Activated CD4-positive, alpha-beta T cell treated with anti-CD3 and anti-CD28 coated beads for 36 hours (primary cell): ENCODE results near the gene FAM161A. TPM values are rescaled to one million over a fixed set of nuclear protein-coding genes. Genes with fewer than 3 reads are reported as not detected.
"Not testable (repeated sequence)": the region's sequence is repeated elsewhere in the genome, so short reads cannot be mapped to it uniquely, and the experiment has no call there.

Source experiments
- ATAC-seq: fragments of 200-7000 bp; cut with Tn5 transposase; one replicate; pipeline ENCODE4 v1.10.0; 2021; ENCODE audit warnings: mild to moderate bottlenecking, moderate library complexity
- CTCF ChIA-PET: fragments of 350-600 bp; sonication (Branson Sonifier 250); formaldehyde crosslinking; loops from one replicate; lab custom pipeline; 2021; ENCODE audit warnings: antibody characterized with exemption; lab: Charles Lee
- POLR2A ChIA-PET: fragments of 350-600 bp; sonication (Branson Sonifier 250); formaldehyde crosslinking; loops from one replicate; lab custom pipeline; 2021; ENCODE audit warnings: antibody characterized with exemption, inconsistent platforms; lab: Charles Lee
- DNase-seq: peaks from one replicate; pipeline ENCODE4 v3.0.0-alpha.2; 2020
- H3K27ac Mint-ChIP-seq: one replicate; pipeline ENCODE4 v1.8.0; 2021; ENCODE audit warnings: mixed read lengths
- H3K27me3 Mint-ChIP-seq: one replicate; pipeline ENCODE4 v1.8.0; 2021; ENCODE audit warnings: mixed read lengths
- H3K36me3 Mint-ChIP-seq: one replicate; pipeline ENCODE4 v1.8.0; 2021; ENCODE audit warnings: low read depth, mixed read lengths
- H3K4me1 Mint-ChIP-seq: one replicate; pipeline ENCODE4 v1.8.0; 2021; ENCODE audit warnings: mixed read lengths
- H3K4me3 Mint-ChIP-seq: one replicate; pipeline ENCODE4 v1.8.0; 2021; ENCODE audit warnings: mild to moderate bottlenecking, moderate library complexity, mixed read lengths
- H3K9me3 Mint-ChIP-seq: one replicate; pipeline ENCODE4 v1.8.0; 2021; ENCODE audit warnings: low read depth, mixed read lengths
- intact Hi-C, 2 experiments: fragments of 100-400 bp; cut with DNase I in 1 of 2; cut with micrococcal nuclease in 1 of 2; formaldehyde crosslinking; loops; one replicate each; pipeline versions ENCODE4 v1.14.2 to v1.15.1; 2022 to 2024; cut with DNase I, micrococcal nuclease
- total RNA-seq, 2 experiments: library from RNA; stranded (reverse); gene quantifications; one replicate each; pipeline ENCODE4 v1.2.3, GENCODE V29; 2021

FAM161A gene
- total RNA-seq, 2 experiments from 2014 or later: 6.2 to 7.3 TPM

DNA sequence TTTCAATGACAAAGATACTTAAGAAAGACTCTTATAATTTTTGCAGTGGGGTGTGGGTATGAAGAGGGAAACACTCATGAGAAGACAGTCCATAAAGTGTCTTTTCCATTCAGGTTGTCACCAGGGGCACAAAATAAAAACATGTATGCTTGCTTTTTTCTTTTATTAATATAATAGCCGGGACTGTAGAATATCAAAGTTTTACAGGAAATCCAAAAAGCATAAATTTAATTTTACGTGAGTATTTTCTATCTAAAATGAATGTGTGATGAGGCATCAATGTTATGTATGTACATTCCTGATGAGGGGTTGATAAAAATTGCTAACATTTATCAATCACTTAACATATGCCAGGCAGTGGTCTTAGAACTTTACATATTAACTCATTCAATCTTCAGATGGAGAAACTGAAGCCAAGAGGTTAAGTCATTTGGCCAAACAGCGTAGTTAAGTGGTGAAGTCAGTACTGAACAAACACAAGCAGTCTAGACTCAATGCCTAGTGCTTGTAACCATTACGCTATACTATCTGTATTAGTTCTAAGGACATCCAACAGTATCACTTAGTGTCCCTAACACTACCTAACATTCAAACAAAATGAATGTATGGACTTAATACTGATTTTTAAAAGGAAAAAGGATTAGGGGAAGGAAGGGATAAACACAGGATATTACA lies 23.8 kb upstream of the FAM161A start:
- H3K4me1 Mint-ChIP-seq: peaks cover 2% of the 10 kb centered on the region
- H3K27me3 Mint-ChIP-seq: no peaks in the 10 kb centered on the region
- H3K9me3 Mint-ChIP-seq: no peaks in the 10 kb centered on the region
- peaks cover 60% of the 10 kb centered on the region for H3K36me3 Mint-ChIP-seq
- H3K4me3 Mint-ChIP-seq: no peak overlapping the region
- ATAC-seq (no peak), DNase-seq (no peak)
- CTCF ChIA-PET: interaction anchor here (0.6 kb wide), 2 partner anchors 9 to 18 kb away, joined by 3 to 4 read pairs; no protein-coding TSS in a partner anchor
- POLR2A ChIA-PET: no interaction called here
- intact Hi-C loops: loop anchor here in 1 of 2 experiments (5.0 kb wide), 1 partner anchor 385 kb away; no protein-coding TSS in a partner anchor
- no peak overlapping the region for H3K27ac Mint-ChIP-seq

DNA sequence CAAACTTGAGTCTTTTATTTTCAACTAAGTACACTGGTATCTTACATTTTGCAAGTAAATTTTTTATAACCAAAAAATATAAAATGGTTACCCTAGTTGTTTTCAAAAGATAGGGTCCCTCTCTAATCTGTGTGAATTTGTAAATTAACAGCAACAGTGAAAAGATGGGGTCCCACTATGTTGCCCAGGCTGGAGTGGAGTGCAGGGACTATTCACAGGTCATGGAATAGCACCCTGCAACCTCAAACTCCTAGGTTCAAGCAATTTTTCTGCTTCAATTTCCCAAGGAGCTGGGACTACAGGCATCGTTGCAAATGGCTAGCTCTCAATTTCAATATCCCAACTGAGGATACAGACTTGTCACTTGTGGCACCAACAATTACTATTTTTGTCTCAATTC lies 22.5 kb upstream of the FAM161A start:
- intact Hi-C loops: loop anchor here in 1 of 2 experiments (5.0 kb wide), 1 partner anchor 384 kb away; no protein-coding TSS in a partner anchor
- Mint-ChIP-seq H3K36me3 (peaks cover 59% of the 10 kb centered on the region), H3K4me1 (peaks cover 2% of the 10 kb centered on the region), H3K27me3 (no peaks in the 10 kb centered on the region), H3K4me3 (no peak overlapping the region), H3K27ac (no peak overlapping the region), H3K9me3 (no peaks in the 10 kb centered on the region)
- ChIA-PET CTCF (no interaction called here), POLR2A (no interaction called here)
- ATAC-seq: no peak
- no peak for DNase-seq

DNA sequence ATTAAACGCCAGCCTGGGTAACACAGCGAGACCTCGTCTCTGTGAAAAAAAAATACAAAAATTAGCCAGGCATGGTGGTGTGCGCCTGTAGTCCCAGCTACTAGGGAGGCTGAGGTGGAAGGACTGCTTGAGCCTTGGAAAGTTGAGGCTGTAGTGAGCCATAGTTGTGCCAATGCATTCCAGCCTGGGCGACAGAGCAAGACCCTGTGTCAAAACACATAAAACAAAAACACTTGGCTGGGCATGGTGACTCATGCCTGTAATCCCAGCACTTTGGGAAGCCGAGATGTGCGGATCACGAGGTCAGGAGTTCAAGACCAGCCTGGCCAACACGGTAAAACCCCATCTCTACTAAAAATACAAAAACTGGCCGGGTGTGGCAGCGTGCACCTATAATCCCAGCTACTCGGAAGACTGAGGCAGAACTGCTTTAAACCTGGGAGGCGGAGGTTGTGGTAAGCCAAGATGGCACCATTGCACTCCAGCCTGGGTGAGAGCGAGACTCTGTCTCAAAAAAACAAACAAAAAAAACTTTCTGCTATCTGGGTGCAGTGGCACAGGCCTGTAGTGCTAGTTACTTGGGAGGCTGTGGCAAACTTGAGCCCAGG lies 12.7 kb upstream of the FAM161A start:
- intact Hi-C loops, ATAC-seq, H3K27ac Mint-ChIP-seq, H3K27me3 Mint-ChIP-seq, DNase-seq, H3K4me3 Mint-ChIP-seq, H3K9me3 Mint-ChIP-seq, CTCF ChIA-PET, H3K4me1 Mint-ChIP-seq: not testable (repeated sequence)
- peaks cover 70% of the 10 kb centered on the region for H3K36me3 Mint-ChIP-seq
- POLR2A ChIA-PET: interaction anchor here (0.6 kb wide), 2 partner anchors 332 to 1334 kb away, joined by 3 to 4 read pairs; no protein-coding TSS in a partner anchor

DNA sequence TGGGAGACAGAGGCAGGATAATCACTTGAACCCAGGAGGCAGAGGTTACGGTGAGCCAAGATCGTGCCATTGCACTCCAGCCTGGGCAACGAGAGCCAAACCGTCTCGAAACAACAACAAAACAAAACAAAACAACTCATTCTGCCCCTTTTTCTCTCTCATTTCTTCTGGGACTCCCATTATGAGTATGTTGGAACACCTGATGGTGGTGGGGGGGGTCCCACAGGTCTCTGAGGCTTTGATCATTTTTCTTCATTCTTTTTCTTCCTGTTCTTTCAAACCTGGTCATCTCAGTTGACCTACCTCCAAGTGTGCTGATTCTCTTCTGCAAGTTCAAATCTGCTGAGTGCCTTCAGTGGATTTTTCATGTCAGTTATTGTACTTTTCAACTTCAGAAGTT lies 8.2 kb upstream of the FAM161A start:
- Mint-ChIP-seq H3K27ac (no peak overlapping the region), H3K9me3 (peaks cover 2% of the 10 kb centered on the region), H3K4me1 (peaks cover 2% of the 10 kb centered on the region), H3K36me3 (peaks cover 51% of the 10 kb centered on the region), H3K27me3 (no peaks in the 10 kb centered on the region), H3K4me3 (no peak overlapping the region)
- ATAC-seq (no peak), DNase-seq (no peak)
- ChIA-PET POLR2A (interaction anchor here (0.6 to 0.9 kb wide), 2 partner anchors 8 to 165 kb away, joined by 5 to 7 read pairs; partner anchors contain the start of gene FAM161A), CTCF (no interaction called here)
- intact Hi-C loops: no loop called here

DNA sequence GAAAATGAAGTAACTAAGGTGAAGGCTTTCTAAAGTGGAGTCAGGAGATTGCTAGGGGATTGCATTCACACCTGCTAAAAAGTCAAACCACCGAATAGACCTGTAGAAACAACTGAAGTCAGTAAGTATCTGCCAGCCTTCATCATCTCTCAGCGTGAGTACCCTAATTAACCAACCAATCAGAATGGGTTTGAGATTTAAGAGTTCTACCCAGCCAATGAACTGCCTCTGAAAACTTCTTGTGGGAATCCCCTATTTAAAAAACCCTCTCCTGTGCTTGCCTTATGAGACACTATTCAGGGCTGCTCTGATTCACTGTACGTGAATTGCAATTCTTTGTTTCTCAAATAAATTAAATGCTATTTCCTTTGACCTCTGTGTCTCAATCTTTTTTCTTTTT lies 3.4 kb upstream of the FAM161A start:
- intact Hi-C loops: no loop called here
- POLR2A ChIA-PET: no interaction called here

DNA sequence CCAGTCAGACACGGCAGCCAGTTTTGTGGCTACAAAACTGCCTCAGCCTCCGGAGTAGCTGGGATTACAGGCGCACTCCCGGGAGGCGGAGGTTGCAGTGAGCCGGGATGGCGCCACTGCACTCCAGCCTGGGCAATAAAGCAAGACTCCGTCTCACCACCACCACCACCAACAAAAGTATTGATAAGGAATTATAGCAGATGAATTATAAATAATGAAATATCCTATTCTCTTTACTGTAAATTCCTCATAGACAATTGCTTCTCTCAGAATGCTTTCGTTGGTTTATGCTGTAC lies 1.4 kb upstream of the FAM161A start:
- intact Hi-C loops: loop anchor here (2.0 kb wide), 2 partner anchors 90 to 850 kb away; partner anchors contain the start of gene EHBP1 (in 1 of the 2)

More for the DNA sequence above, 3.4 kb upstream of the FAM161A start:
- no peak for DNase-seq
- H3K36me3 Mint-ChIP-seq: peaks cover 19% of the 10 kb centered on the region
- CTCF ChIA-PET: no interaction called here
- H3K27ac Mint-ChIP-seq: no peak overlapping the region
- ATAC-seq: no peak
- H3K9me3 Mint-ChIP-seq: no peaks in the 10 kb centered on the region
- no peak overlapping the region for H3K4me3 Mint-ChIP-seq
- no peaks in the 10 kb centered on the region for H3K27me3 Mint-ChIP-seq
- peaks cover 20% of the 10 kb centered on the region for H3K4me1 Mint-ChIP-seq

DNA sequence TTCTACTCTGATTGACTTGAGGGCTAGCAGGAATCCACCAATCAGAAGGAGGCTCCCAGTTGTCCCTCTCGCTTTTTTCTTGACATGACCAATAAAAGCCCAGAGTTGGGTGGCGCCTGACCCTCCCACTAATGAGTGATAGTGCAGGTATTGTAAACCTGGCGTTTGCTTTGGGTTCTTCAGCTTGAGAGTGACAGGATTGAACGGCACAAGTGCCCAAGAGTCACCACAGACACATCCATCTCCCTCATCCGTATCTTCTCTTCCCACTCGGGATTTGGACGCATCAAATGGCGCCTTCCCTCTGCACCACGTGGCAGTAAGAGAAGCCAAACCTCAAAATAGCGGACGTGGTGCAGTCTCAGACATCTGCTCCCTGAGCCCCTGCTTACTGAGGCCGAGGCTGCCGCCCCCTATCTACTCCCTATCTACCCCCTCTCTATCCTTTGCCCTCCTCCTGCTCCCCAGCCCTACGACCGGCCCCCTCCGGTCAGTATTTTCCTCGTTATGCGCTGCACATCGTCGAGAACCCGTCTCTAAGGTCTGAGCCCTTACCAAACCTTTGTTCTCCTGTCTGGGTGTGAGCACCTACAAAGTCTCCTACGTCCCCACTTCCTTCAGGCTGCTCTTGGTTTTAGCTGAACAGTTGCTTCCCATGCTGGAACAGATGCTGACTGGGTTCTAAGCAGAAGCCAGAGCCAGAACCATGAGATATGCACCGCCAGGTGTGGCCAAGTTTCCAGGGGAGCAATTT lies 881 bp upstream of the FAM161A start:
- ATAC-seq (peak; percentile 94), DNase-seq (peak; percentile 93)
- Mint-ChIP-seq H3K27me3 (no peaks in the 10 kb centered on the region), H3K4me1 (peaks cover 20% of the 10 kb centered on the region), H3K4me3 (peak overlapping the region; percentile 99), H3K27ac (peak overlapping the region; percentile 94), H3K9me3 (no peaks in the 10 kb centered on the region), H3K36me3 (peaks cover 7% of the 10 kb centered on the region)
- ChIA-PET POLR2A (interaction anchor here (0.8 to 1.1 kb wide), 3 partner anchors 8 to 317 kb away, joined by 3 to 5 read pairs (median 3); partner anchors contain the start of gene XPO1), CTCF (interaction anchor here (0.6 to 1.3 kb wide), 2 partner anchors 316 to 407 kb away, joined by 4 read pairs; partner anchors contain the start of gene XPO1)
- intact Hi-C loops: loop anchor here (1.0 to 5.0 kb wide), 13 partner anchors 34 to 972 kb away; partner anchors contain the start of genes CCT4 (in 2 of the 2), PEX13 (in 2 of the 2), XPO1 (in 2 of the 2) and B3GNT2 (in 1 of the 2)

More for the DNA sequence above, 1.4 kb upstream of the FAM161A start:
- no peaks in the 10 kb centered on the region for H3K9me3 Mint-ChIP-seq
- no peaks in the 10 kb centered on the region for H3K27me3 Mint-ChIP-seq
- peaks cover 20% of the 10 kb centered on the region for H3K4me1 Mint-ChIP-seq
- H3K4me3 Mint-ChIP-seq: peak overlapping the region; percentile 99
- no peak for ATAC-seq
- no peak for DNase-seq
- H3K27ac Mint-ChIP-seq: peak overlapping the region; percentile 94
- H3K36me3 Mint-ChIP-seq: peaks cover 11% of the 10 kb centered on the region
- CTCF ChIA-PET: interaction anchor here (0.6 kb wide), 1 partner anchor 408 kb away, joined by 4 read pairs; no protein-coding TSS in a partner anchor
- POLR2A ChIA-PET: no interaction called here

DNA sequence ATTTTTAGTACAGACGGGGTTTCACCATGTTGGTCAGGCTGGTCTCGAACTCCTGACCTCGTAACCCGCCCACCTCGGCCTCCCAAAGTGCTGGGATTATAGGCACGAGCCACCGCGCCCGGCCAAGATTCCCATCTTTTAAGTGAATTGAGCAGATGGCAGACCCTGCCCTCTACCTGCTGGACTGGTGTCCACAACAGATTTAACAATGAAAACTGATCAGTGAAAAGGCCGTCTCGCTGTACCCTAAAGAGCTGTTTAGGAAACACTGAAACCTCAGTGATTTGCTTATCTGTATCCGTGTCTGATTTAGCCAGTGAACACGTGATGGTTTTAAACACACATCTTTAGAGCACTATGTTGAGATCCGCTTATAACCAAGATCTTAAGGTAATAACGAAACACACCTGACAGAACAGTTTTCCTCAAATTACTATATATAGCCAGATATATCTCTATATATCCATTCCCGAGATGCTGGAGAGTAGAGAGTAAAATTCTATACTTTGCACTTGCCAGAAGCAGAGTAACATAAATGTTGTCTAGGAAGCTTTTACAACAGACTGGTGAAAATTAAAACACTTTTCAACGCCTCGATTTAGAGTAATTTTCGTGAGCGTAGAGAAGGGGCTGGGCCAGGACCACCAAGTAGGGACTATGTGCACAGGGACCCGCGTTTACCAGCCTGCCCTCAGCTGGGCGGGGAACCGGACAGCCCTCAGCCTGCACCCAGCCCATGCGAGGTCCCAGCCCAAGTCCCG lies 594 bp downstream of the FAM161A start:
- H3K9me3 Mint-ChIP-seq: no peaks in the 10 kb centered on the region
- POLR2A ChIA-PET: interaction anchor here (0.8 kb wide), 1 partner anchor 9 kb away, joined by 5 read pairs; no protein-coding TSS in a partner anchor
- intact Hi-C loops: loop anchor here (5.0 kb wide), 2 partner anchors 836 to 971 kb away; partner anchors contain the start of genes PEX13 (in 1 of the 2), PUS10 (in 1 of the 2) and REL (in 1 of the 2)
- ATAC-seq (peak; percentile 40), DNase-seq (no peak)
- peaks cover 20% of the 10 kb centered on the region for H3K4me1 Mint-ChIP-seq
- peak overlapping the region; percentile 94 for H3K27ac Mint-ChIP-seq
- H3K27me3 Mint-ChIP-seq: no peaks in the 10 kb centered on the region
- H3K36me3 Mint-ChIP-seq: peaks cover 7% of the 10 kb centered on the region
- H3K4me3 Mint-ChIP-seq: peak overlapping the region; percentile 99
- CTCF ChIA-PET: interaction anchor here (1.3 kb wide), 1 partner anchor 315 kb away, joined by 4 read pairs; the partner anchor contains the start of gene XPO1

DNA sequence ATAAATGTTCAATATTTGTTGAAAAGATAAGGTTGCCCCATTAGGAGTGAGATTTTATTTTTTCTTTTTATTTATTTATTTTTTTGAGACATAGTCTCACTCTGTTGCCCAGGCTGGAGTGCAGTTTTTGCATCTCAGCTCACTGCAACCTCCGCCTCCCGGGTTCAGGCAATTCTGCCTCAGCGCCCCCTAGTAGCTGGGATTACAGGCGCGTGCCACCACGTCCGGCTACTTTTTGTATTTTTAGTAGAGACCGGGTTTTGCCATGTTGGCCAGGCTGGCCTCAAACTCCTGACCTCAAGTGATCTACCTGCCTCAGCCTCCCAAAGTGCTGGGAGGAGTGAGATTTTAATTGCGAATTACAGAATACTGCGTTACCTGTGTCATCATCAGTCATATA lies 2.6 kb downstream of the FAM161A start:
- ATAC-seq, H3K36me3 Mint-ChIP-seq, DNase-seq, H3K4me3 Mint-ChIP-seq, H3K27ac Mint-ChIP-seq, CTCF ChIA-PET, POLR2A ChIA-PET, H3K9me3 Mint-ChIP-seq, H3K27me3 Mint-ChIP-seq: not testable (repeated sequence)
- peaks cover 12% of the 10 kb centered on the region for H3K4me1 Mint-ChIP-seq
- intact Hi-C loops: loop anchor here (5.0 kb wide), 2 partner anchors 834 to 969 kb away; partner anchors contain the start of genes PEX13 (in 1 of the 2), PUS10 (in 1 of the 2) and REL (in 1 of the 2)

DNA sequence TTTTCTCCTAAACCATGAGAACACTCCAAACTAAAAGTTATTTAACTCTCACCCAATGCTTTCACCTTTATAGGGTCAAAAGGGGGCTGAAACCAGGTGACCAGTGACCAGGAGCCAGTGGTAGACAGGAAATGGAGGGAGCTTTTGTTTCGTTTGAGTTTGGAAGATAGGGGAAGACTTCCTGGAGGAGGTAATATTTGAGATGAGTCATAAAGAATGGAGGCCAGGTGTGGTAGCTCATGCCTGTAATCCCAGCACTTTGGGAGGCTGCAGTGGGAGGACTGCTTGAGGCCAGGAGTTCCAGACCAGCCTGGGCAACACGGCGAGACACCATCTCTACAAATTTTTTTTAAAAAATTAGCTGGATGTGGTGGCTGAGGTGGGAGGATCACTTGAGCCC lies 8.5 kb downstream of the FAM161A start:
- no peaks in the 10 kb centered on the region for H3K27me3 Mint-ChIP-seq
- DNase-seq (no peak), ATAC-seq (no peak)
- H3K9me3 Mint-ChIP-seq: no peaks in the 10 kb centered on the region
- H3K27ac Mint-ChIP-seq: no peak overlapping the region
- H3K4me3 Mint-ChIP-seq: no peak overlapping the region
- ChIA-PET POLR2A (no interaction called here), CTCF (interaction anchor here (1.1 kb wide), 1 partner anchor 30 kb away, joined by 4 read pairs; no protein-coding TSS in a partner anchor)
- H3K36me3 Mint-ChIP-seq: no peaks in the 10 kb centered on the region
- intact Hi-C loops: no loop called here
- H3K4me1 Mint-ChIP-seq: no peaks in the 10 kb centered on the region
